Stimulated activated CD8-positive, alpha-beta memory T cell treated with anti-CD3 and anti-CD28 coated beads, Interleukin-15, amount 100 ng/mL, for 1 hour (primary cell): ENCODE results near the gene LRRC28.

ENCODE experiments used
- DNase-seq: peaks from one replicate; pipeline ENCODE4 v3.0.0-alpha.2; 2020; ENCODE audit warnings: low read depth

The LRRC28 gene

DNA sequence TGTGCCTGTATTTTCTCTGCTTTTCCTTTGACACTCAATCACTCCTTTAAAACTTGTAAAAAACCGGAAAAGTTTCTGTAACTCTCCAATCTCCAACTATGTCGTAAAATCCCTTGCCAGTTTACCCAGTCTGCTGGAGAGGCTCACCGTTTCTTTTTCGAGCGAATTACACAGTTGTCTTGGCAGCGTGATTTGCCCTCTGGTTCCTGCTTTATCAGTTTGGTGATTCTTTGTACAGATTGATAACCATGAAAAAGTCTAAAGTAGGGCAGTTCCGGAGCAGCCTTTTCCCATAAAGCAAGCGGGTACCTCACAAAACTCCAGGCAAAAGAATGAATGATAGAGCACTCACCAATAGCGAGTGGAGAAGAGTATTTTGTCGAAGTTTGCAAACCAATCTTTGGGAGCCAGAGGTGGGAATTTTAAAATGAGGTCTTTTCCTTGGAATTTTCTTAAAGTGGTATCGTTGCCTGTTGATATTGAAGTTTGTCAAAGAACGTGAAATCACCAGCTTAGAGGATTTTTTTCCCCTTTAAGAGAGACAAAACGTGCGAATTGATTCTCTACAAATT is 1.9 kb upstream of the LRRC28 start, which contains the start of gene TTC23:
TSS of gene TTC23 (minus strand) at position 312 of the 572 bp plus-strand sequence. CDS start 20,869 bp downstream, outside the sequence.
- DNase-seq, result no peak

DNA sequence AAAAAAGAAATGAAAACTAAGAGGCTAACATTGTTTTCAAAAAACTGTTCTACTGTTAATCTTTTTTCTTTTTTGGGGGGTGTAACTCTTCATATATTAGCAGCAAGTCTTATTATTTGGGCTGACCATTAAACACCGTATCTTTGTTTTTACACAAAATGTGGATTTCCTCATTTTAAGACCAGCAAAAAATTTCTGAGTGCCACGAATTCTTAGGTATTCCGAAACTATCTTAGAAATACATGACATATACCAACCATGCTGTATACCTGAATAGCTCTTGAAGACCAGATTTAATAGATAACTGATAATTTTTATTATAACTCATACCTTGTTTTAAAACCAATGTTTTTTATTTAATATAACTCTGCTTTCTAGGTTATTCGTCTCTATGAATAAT is 1.3 kb upstream of the LRRC28 start:
- DNase-seq, result no peak

DNA sequence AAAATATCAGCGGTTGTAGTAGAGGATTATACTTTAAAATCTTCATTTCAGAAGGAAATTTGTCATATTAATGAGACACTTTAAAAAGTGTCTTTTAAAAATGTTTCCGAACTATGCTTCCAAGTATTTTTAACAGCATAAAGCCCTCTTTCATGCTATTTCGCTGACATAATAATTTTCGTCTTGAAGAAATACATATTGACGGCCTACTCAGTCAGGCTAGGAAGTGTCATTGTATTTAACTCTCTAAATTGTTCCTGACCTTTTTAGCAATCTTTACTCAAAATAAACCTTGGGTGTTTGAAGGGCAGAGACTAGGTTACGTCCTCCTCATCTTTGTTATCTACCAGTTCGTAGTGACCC is 806 bp upstream of the LRRC28 start:
- DNase-seq, result no peak

DNA sequence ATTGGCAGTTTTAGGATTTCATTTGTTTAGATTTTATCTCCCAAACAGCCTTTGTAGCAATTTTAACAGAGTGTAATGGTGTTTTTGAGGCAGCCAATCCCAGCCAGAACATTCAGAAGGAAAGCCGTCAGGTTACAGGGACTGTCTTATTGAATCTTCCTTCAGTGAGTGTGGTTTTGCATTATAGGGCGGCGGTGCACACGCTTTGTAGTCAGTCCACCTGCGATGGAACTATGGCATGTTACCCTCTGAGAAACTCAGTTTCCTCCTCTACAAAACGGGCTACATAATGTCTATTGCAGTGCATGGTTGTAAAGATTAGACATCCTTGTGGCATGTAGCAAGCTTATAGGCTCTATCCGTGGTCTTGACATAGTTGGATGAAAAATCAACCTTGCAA is 1.0 kb downstream of the LRRC28 start:
- DNase-seq, result no peak

DNA sequence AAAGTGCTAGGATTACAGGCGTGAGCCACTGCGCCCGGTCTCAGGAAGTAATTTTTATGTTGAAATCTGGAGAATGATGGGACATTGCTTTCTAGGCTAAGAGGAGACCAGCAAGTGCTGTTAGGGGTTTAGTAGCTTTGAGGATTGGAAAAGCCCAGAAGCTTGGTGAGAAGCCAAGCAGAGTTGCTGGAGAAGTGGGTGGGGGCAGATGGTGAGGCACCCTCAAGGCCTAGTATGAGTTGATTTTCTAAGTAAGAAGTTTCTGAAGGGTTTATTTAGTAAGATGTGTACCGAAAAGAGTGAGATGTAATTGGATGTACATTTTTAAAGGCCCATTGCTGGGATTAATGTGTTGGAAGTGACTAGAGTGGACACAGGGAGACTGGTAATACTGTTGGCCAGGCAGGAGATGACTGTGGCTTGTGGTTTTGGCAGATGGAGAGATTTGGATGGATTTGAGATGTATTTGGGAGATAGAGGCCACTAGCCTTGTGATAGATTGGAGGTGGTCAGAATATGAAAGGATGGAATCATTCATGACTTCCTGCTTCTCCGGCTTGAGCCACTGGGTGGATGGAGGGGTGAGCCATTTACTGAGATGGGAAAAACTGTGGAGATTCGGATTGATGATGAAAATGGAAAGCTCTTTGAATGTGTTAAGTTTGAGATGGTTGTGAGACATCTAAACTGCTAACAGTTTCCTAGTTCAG is 2.3 kb downstream of the LRRC28 start:
- DNase-seq, result no peak

DNA sequence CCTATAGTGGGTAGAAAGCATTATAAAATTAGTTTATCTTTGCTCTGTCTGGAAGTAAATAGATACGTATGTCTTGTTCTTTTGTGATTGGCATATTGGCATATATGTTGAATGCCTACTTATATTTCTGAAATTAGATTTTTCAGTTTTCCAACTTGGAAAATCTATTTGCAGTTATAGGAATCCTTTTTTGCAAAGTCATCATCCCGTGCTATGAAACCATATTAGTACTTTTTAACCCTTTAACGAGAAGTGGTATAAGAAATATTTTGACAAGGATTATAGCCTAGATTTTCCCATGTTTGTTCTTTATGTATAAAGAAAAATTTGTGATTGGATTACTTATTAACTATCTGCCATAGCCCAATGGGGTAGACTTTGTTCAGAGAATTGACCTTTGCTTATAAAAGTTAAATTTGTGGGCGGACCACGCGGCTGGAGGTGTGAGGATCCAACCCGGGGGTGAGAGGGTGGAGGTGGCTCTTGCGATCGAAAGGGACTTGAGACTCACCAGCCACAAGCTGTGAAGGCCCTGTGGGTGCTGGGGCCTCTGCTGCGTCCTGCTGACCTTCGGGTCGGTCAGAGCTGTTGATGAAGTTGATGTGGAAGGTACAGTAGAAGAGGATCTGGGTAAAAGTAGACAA is 5.9 kb downstream of the LRRC28 start:
- no peak for DNase-seq

DNA sequence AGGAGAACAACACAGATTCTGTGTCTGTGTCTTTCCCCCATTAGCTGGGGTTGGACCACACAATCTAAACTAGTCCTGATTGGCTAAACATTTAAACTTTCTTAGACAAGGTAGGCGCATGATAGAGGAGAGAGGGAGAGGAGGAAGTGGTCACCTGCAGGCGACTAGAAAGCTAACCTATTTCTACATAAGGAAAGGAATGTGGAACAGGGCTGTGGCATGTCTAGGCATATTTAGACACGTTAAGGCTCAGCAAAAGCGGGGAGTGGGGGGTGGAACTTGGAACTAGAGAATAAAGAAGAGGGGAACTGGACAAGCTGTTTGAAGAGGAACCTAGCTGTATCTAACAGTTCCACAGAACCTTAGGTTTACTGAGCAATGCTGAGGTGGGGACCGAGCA is 12.8 kb downstream of the LRRC28 start:
- no peak for DNase-seq

DNA sequence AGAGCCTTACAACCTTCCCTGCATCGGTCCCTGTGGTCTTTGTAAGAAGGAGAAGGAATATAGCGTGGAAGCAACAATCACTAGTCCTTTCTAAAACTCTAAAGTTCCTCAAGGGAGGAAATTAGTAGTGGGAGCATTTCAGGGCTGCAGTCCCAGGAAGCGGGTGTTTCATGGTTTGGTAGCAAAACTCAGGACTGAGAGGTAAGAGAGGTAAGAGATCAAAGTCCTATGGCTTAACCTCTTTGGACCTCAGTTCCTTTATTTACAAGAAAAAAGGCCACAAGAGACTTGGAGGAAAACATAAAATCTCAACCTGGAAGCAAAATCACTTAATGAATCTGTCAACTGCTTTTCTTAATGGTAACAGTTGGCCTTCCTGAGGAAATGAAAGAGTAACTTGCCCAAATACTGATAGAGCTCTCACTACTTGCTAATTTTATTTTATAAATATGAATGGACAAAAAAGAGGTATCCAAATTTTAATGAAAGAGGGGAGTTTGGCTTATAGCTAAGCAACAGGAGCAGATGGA is 14.3 kb downstream of the LRRC28 start:
- no peak for DNase-seq

DNA sequence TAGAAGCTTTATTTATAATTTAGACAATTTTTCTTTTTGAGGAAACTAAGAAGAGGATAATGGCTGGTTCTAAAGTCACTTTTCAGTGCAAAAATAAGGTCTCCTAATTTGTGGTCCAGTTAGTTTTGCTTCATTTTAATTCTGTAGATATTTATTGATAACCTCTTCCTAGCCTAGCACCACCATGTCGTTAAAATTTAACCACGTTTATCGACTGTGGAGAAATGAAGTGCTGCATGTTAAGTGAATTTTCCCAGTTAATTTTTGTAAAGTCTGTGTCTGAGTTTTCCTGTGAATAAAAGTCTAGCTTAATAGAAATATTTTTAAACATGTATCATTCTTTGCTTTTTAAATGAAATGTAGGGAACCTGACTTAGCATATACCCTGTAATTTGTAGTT is 16.7 kb downstream of the LRRC28 start:
- no peak for DNase-seq

DNA sequence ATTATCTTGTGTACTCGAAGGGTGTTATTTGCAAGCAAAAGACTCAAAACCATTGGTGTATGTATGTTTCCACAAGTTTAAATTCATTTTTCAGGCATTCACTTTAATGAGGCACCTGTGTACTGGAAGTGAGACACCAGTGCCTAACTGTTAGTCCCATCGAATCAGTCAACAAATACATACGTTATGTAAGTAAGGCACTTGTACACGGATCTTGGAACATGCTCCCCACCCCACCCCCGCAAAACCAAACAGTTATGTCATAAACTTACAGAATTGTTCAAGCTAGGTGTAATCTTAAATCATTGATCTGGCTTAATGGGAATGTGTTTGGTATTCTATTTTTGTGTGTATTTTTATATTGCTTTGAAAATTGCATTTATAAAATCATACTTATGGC is 17.1 kb downstream of the LRRC28 start:
- no peak for DNase-seq

DNA sequence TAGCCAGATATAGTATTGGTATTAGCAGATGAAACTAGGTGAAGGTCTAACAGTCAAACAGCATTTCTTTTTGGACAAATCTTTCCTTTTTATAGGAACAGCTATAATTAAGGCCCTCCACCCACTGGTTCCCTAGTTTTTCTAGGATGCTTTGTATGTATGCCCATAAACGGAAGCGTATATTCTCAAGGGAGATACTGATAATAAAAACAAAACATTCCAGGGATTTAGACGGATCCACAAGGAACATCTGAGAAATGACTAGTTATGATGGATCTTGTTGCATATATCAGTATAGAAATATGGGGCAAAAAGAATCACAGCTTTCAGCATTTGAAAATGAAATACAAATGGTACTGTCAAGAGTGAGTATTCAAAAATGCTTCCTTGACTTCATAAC is 22.5 kb downstream of the LRRC28 start:
- no peak for DNase-seq

DNA sequence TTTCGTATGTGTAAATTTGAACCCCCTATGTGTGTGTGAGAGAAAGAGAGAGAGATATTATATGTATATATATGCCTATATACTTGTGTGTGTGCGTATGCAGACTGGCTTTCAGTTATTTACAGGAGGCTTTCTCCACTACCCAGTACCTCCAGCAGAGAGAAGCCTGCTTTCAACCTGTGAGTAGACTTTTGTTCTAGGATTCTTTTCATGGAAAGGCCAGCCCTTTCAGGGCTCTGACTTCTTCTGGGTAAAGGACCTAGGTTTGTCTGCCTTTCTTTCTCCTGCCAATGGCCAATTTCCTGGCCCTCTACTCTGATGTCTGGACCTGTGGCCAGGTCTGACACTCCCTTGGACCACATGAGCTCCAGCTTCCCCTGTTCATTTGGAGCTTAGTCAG is 23.8 kb downstream of the LRRC28 start:
- no peak for DNase-seq

DNA sequence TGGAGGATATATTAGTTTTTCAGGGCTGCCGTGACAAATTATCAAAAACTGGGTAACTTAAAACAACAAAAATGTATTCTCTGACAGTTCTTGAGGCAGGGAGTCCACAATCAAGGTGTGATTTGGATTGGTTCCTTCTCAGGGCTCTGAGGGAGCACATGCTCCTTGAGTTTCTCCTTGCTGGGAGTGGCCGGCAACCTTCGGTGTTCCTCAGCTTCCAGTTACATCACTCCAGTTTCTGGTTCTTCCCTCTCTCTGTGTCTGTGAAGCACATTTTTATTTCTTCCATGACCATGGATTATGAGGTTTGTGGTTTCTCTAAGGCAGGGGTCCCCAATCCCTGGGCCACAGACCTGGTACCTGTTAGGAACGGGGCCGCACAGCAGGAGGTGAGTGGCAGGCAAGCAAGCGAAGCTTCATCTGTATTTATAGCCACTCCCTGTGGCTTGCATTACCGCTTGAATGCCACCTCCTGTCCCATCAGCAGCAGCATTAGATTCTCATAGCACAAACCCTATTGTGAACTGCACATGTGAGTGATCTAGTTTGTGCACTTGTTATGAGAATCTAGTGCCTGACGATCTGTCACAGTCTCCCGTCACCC is 24.3 kb downstream of the LRRC28 start:
- DNase-seq, result no peak

DNA sequence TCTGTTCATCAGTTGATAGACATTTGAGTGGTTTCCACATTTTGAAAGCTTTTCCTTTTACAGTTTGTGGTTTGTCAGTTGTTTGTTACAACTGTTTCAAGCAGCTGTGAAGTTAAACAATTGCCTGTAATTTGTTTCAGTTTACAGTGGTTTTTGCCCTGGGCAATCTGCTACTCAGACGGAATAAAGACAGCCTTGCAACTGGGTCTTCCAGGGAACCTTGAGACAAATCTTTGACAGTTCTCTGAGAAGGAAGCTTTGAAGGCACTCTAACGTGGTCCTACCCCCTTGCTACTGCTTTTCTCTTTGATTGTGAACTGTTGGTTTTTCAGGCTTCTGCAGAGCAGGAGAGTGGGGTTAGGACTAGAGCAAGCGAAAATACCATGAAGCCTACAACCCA is 28.0 kb downstream of the LRRC28 start:
- no peak for DNase-seq

DNA sequence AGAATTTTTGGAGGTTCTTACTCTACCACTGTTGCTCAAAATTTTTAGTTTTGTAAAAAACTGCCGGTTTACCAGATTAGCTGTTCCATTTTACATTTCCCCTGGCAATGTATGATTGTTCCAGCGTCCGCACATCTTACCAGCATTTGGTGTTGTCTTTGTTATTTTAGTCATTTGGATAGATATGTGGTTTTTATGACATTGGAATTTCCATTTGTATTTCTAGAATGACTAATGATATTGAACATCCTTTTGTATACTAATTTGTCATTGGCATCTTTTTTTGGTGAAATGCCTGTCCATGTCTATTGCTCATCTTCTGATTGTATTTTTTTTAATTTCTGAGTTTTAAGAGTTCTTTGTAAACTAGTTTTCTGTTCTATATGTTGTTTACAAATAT is 28.5 kb downstream of the LRRC28 start:
- no peak for DNase-seq

DNA sequence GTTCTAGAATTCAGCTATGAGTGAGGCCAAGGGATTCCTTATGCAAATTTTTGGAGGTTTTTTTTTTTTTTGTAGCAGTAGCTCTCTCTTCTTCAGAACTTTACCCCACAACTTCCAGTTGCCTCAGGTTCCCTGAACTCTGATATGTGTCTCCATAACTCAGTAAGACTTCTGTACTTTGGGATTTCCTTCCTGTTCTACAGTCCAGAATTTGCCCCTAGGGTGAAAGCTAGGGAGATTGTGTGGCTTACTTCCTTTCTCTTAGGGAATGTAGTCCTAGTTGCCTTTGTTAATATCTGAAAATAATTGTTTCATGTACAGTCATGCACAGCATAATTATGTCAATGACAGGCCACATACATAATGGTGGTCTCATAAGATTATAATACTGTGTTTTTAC is 30.8 kb downstream of the LRRC28 start:
- no peak for DNase-seq

DNA sequence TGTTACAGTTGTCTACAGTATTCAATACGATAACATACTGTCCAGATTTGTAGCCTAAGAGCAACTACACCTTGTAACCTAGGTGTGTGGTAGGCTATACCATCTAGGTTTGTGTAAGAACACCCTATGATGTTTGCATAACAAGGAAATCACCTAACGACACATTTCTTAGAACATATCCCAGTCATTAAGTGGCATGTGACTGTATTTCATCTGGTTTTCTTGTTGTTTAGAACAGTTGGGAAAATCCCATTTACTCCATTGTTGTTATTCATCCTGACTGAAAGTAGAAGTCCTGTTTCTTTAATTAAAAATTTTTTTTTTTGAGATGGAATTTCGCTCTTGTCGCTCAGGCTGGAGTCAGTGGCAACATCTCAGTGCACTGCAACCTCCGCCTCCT is 31.3 kb downstream of the LRRC28 start:
- DNase-seq, result no peak

DNA sequence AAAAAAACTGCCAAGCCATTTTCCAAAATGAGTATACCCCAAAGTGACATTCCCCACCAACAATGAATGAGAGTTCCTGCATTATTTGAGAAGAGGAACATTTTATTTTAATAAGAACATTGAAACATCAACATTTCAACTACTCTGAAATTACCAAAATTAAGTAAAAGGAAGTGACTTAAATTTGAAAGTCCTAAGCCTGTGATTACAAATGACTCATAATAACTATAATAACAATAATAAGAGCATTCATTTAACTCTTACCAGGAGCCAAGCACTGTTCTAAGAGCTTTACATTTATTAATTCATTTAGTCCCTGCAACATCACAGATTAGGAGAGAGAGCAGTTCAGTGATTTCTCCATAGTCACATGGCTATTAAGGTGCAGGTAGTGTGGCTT is 32.4 kb downstream of the LRRC28 start:
- no peak for DNase-seq

DNA sequence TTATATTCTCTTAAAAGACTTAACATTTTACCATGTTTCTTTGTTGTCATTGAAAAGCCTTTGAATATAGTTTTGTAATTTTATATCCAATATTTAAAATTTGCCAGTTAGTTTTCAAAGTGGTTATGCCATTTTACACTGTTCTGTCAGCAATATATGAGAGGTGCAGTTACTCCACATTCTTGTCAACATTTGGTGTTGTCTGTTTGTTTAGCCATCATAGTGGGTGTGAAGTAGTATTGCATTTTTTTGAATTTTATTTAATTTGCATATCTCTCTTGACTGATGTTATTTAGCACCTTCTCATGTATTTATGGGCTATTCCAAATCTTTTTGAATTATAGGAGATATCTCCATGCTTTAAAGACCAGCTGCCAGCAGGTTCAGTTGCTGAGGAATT is 40.4 kb downstream of the LRRC28 start:
- no peak for DNase-seq

DNA sequence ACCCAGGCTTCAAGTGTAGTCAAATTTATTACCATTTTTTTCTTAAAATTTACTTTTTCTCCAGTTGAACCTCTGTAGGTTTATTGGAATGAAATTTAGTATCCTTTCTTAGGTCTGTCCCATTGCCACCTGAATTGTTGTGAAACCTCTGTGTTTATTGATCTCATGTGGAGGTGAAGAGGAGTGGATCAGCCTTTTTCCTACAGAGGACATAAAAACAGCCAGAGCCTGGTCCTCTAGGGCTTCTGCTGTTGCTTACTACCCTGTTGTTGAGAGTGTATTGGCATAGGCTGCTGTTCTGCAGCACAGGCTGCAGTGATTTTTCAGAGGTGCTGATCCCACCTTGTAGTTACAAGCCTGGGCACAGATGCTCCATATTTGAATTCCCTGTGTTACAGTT is 44.6 kb downstream of the LRRC28 start:
- DNase-seq, result no peak

DNA sequence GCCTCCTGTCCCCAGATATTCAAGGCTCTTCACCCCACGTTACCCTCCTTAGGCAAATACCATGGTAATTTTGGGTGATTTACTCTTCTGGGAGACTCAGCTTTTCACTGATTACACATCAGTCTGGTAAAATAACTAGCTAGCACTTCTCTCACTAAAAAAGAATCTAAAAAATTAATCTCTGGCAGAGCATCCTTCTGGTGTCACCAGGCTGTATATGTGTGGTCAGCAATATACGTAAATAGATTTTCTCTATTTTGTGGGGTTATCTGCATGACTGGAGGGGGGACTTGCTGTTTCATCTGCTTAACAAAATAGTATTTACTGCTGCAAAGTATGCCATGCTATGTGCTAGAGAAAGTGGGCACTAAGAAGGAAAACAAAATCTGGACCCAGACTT is 45.1 kb downstream of the LRRC28 start:
- no peak for DNase-seq

DNA sequence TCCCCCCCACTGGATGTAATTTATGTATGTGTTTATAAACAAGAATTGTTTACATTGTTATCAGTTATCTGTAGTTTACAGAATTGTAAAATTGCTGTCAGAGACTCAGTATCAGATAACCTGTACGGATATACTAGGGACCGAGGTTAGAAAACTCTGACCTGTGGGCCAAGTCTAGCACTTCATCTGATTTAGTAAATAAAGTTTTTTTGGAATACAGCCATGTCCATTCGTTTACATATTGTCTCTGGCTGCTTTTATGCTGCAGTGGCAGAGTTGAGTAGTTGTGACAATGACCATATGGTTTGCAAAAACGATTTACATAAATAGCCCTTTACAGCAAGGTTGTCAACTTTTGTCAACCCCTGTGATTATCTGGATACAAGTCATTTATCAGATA is 52.6 kb downstream of the LRRC28 start:
- no peak for DNase-seq
